Activated naive CD4-positive, alpha-beta T cell treated with anti-CD3 and anti-CD28 coated beads, Interleukin-2, amount 10 ng/mL, durations not matched to agents 7 days and 5 days (primary cell): ENCODE data around the gene RNLS.

Experiments
- CTCF ChIA-PET: fragments of 350-600 bp; sonication (Branson Sonifier 250); formaldehyde crosslinking; loops from one replicate; lab custom pipeline; 2021; ENCODE audit warnings: antibody characterized with exemption; lab: Charles Lee
- DNase-seq: peaks from one replicate; pipeline ENCODE4 v3.0.0-alpha.2; 2020
- H3K27ac Mint-ChIP-seq: one replicate; pipeline ENCODE4 v1.8.0; 2021; ENCODE audit warnings: mild to moderate bottlenecking, moderate library complexity, mixed read lengths
- H3K27me3 Mint-ChIP-seq: one replicate; pipeline ENCODE4 v1.8.0; 2021; ENCODE audit warnings: mild to moderate bottlenecking, mixed read lengths
- H3K36me3 Mint-ChIP-seq: one replicate; pipeline ENCODE4 v1.8.0; 2021; ENCODE audit warnings: mixed read lengths
- H3K4me1 Mint-ChIP-seq: one replicate; pipeline ENCODE4 v1.8.0; 2021; ENCODE audit warnings: mixed read lengths
- H3K4me3 Mint-ChIP-seq: one replicate; pipeline ENCODE4 v1.8.0; 2021; ENCODE audit warnings: mild to moderate bottlenecking, moderate library complexity, mixed read lengths
- H3K9me3 Mint-ChIP-seq: one replicate; pipeline ENCODE4 v1.8.0; 2021; ENCODE audit warnings: mixed read lengths

RNLS gene

DNA sequence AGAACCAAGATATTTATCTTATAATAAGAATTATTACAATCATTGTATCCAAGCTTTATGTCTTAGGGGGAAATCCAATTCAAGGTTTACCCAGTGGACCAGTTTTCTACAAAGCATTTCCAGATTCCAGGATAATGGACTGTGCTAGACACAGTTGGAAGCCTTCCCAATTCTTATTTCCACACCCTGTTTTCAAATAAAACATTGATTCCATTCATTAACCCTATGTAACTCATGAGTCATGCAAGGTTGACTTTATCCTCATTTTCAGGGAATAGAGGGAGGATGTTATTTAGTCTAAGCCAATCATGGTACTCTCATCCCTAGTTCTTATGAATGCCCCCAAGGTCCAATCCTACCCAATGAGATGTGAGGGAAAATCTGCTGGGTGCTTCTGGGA, 145.7 kb downstream of the RNLS start:
- CTCF ChIA-PET: no interaction called here
- no peaks in the 10 kb centered on the region for H3K4me1 Mint-ChIP-seq
- DNase-seq: no peak
- H3K27me3 Mint-ChIP-seq: peaks cover under 1% of the 10 kb centered on the region
- no peak overlapping the region for H3K4me3 Mint-ChIP-seq
- no peaks in the 10 kb centered on the region for H3K36me3 Mint-ChIP-seq
- H3K9me3 Mint-ChIP-seq: no peaks in the 10 kb centered on the region
- H3K27ac Mint-ChIP-seq: no peak overlapping the region

DNA sequence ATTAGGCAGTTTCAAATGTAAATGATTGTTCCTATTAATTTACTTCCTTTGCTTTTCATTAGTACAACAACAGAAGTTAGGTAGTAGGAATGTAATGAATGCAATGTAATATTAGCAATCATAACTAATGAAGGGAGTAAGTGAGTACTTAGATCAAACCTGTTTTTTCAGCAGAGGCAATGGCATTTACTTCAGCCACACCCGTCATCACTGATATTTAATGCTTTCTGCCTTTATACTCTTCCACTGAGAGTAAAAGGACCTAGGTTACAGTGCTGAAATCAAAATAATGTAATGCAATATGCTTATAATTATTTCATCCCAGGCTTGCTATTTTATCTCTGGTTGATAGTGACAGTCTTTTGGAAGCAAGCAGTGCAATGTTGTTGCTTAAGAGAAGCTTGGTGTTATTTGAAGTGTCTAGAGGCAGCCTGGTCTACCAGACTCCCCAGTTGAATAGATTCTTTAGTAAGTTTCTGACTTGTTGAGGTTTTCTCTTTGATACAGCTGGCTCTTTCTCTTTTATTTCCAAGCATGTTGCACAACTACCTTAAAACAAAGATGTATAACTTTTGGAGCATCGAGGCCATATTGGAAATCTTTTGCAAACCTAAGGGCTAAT, 149.4 kb downstream of the RNLS start:
- Mint-ChIP-seq H3K4me3 (no peak overlapping the region), H3K27me3 (no peaks in the 10 kb centered on the region), H3K36me3 (no peaks in the 10 kb centered on the region), H3K27ac (no peak overlapping the region), H3K9me3 (no peaks in the 10 kb centered on the region), H3K4me1 (no peaks in the 10 kb centered on the region)
- DNase-seq: no peak
- CTCF ChIA-PET: no interaction called here

DNA sequence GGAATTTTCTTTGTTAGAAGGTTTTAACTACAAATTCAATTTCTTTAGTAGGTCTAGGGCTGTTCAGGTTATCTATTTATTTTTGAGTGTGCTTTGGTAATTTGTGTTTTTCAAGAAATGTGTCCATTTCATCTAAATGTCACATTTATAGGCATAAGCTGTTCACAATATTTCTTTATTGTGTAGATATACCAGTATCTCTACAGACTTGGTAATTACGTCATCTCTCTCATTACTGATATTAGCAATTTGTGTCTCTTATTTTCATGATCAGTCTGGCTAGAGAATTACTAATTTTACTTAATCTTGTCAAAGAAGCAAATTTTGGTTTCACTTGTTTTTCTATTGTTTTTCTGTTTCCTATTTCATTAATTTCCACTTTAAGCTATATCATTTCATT, 152.0 kb downstream of the RNLS start:
- CTCF ChIA-PET: interaction anchor here (1.0 kb wide), 1 partner anchor 16 kb away, joined by 3 read pairs; no protein-coding TSS in a partner anchor
- no peak overlapping the region for H3K4me3 Mint-ChIP-seq

DNA sequence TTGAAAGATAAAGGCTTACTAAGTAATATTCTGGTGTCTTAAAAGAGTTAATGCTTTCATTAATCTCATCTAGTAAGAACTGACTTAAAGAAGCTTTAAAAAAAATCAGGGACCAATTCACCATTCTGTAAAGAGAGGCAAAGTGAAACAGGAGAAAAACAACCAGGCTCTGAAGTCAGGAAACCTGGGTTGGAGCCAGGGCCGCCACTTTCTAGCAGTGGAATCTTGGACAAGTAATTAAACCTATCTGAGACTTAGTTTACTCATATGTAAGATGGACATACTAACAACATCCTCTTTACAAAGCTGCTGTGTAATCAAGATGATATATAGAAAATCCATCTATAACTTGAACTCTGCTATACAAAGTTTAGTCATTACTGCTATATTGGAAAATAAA, 154.1 kb downstream of the RNLS start:
- Mint-ChIP-seq H3K27ac (no peak overlapping the region), H3K9me3 (no peaks in the 10 kb centered on the region), H3K4me1 (peaks cover 4% of the 10 kb centered on the region), H3K27me3 (no peaks in the 10 kb centered on the region), H3K36me3 (no peaks in the 10 kb centered on the region), H3K4me3 (no peak overlapping the region)
- CTCF ChIA-PET: no interaction called here
- no peak for DNase-seq

More for the DNA sequence above, 152.0 kb downstream of the RNLS start:
- Mint-ChIP-seq H3K36me3 (no peaks in the 10 kb centered on the region), H3K4me1 (peaks cover 4% of the 10 kb centered on the region), H3K27me3 (no peaks in the 10 kb centered on the region), H3K27ac (no peak overlapping the region), H3K9me3 (no peaks in the 10 kb centered on the region)
- no peak for DNase-seq

DNA sequence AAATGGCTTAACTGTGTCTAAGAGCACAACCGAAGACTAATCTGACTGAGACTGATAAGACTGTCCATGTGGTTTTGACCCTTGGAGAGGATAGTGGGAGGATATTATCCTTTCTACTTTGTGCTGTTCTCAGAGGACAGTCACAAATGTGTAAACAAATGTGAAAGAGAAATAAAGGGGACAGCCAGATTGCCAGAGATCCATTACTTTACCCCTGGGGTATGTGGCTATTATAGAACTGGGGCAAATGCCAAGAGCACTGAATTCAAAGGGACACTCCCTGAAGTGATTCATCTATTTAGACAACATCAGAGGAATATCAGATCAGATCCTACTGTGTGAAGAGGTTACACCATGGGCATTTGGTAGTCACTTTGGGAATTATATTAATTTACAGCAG, 154.7 kb downstream of the RNLS start:
- CTCF ChIA-PET: no interaction called here
- no peaks in the 10 kb centered on the region for H3K9me3 Mint-ChIP-seq
- no peaks in the 10 kb centered on the region for H3K36me3 Mint-ChIP-seq
- H3K4me1 Mint-ChIP-seq: peaks cover 4% of the 10 kb centered on the region
- H3K27me3 Mint-ChIP-seq: no peaks in the 10 kb centered on the region
- no peak overlapping the region for H3K27ac Mint-ChIP-seq
- DNase-seq: no peak
- H3K4me3 Mint-ChIP-seq: no peak overlapping the region

DNA sequence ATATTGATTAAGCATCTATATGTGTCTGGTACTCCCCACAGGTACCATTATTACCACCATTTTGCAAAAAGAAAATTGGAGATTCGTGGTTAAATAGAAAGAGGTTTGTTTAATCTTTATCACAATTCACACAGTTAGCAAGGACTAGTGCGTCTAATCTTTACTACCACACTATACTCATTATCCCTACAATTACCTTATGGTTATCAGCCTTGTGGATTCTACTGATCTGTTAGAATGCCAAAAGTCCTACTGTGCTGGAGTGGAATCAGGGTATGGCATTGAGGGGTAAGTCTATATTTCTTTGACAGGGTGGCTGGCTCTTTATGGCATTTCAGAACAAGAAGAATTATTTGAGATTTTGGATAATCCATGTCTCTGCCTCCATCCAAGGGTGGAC, 156.1 kb downstream of the RNLS start:
- Mint-ChIP-seq H3K4me1 (peaks cover 4% of the 10 kb centered on the region), H3K4me3 (no peak overlapping the region), H3K9me3 (no peaks in the 10 kb centered on the region), H3K36me3 (no peaks in the 10 kb centered on the region), H3K27me3 (no peaks in the 10 kb centered on the region), H3K27ac (no peak overlapping the region)
- DNase-seq: no peak
- CTCF ChIA-PET: no interaction called here

DNA sequence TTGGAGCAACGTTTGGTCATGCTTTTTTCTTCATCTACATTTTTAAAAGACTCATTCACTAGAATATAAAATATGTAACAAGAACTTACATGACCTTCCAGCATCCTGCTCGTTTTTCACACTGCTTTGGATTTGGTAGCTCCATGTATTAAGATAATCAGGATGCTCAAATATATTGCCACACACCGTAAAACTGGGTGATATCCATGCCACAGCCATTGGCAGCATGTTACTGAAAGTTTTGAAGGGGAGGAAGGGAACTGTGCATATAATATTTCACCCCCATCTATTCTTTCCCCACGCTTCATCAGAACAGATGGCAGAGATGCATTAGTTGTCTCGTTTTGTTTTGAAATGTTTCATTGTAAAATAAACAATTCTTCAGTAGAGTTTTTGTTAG, 158.2 kb downstream of the RNLS start:
- H3K9me3 Mint-ChIP-seq: no peaks in the 10 kb centered on the region
- H3K4me3 Mint-ChIP-seq: no peak overlapping the region
- no peak overlapping the region for H3K27ac Mint-ChIP-seq
- H3K36me3 Mint-ChIP-seq: no peaks in the 10 kb centered on the region
- no peak for DNase-seq
- peaks cover 4% of the 10 kb centered on the region for H3K4me1 Mint-ChIP-seq
- no peaks in the 10 kb centered on the region for H3K27me3 Mint-ChIP-seq
- CTCF ChIA-PET: no interaction called here

DNA sequence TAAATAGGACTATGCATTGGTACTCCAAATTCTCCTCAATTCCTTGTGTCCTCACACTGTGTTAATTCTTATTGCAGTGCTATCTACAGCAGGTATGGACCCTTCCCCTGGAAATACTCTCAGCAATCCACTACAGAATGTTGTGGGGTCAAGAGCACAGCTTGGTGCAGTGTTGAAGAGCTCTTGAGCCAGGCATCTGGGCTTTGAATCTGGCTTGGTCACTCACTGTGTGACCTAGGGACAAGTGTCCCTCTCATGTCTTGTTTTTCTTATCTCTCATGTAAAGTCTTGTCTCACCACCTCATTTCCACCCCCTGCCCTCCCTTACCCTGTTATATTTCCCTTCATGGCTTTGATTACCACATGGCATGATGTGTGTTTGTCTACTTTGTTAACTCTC, 159.4 kb downstream of the RNLS start:
- Mint-ChIP-seq H3K36me3 (no peaks in the 10 kb centered on the region), H3K4me3 (no peak overlapping the region), H3K4me1 (peaks cover 7% of the 10 kb centered on the region), H3K27ac (no peak overlapping the region), H3K27me3 (no peaks in the 10 kb centered on the region), H3K9me3 (no peaks in the 10 kb centered on the region)
- no peak for DNase-seq
- CTCF ChIA-PET: no interaction called here

DNA sequence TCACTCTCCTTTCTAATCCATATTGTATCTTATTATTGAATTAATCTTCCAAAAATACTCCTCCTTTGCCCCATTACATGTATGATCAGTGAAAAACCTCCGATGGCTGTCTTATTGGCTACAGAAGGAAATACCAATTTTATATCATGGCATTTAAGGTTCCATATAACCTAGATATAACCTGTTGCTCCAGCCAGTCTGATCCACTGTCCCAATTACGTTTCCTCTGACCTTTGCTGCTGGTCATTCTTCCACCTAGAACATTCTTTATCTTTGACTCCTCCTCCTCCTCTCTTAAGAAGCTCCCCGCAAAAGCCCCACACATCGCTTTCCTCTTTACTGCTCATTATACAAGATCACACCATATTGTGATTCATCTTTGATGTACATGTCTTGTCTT, 161.5 kb downstream of the RNLS start:
- no peak for DNase-seq
- CTCF ChIA-PET: no interaction called here
- Mint-ChIP-seq H3K9me3 (no peaks in the 10 kb centered on the region), H3K27ac (no peak overlapping the region), H3K27me3 (no peaks in the 10 kb centered on the region), H3K4me3 (no peak overlapping the region), H3K4me1 (peaks cover 5% of the 10 kb centered on the region), H3K36me3 (no peaks in the 10 kb centered on the region)

DNA sequence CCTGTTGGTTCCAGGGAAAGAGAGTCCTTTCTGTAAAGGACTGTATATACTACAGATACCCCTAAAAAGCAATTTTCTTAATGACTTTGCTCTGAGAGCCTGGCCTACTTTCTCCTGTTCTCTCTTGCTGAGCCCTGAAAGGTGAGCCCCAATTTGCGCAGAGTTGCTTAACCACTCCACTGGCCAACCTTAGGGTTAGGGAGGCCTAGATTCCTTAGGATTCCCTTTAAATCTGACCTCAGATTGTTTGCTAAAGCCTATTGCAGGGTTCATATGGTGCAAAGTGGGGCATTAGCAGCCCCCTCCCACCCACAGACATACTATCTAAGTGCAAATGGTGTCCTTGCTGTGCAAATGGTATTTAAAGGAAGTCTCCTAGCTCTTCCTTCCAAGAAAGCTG, 164.2 kb downstream of the RNLS start:
- peaks cover 3% of the 10 kb centered on the region for H3K4me1 Mint-ChIP-seq
- H3K27me3 Mint-ChIP-seq: no peaks in the 10 kb centered on the region
- CTCF ChIA-PET: no interaction called here
- no peaks in the 10 kb centered on the region for H3K9me3 Mint-ChIP-seq
- no peaks in the 10 kb centered on the region for H3K36me3 Mint-ChIP-seq
- H3K4me3 Mint-ChIP-seq: no peak overlapping the region
- H3K27ac Mint-ChIP-seq: no peak overlapping the region
- no peak for DNase-seq

DNA sequence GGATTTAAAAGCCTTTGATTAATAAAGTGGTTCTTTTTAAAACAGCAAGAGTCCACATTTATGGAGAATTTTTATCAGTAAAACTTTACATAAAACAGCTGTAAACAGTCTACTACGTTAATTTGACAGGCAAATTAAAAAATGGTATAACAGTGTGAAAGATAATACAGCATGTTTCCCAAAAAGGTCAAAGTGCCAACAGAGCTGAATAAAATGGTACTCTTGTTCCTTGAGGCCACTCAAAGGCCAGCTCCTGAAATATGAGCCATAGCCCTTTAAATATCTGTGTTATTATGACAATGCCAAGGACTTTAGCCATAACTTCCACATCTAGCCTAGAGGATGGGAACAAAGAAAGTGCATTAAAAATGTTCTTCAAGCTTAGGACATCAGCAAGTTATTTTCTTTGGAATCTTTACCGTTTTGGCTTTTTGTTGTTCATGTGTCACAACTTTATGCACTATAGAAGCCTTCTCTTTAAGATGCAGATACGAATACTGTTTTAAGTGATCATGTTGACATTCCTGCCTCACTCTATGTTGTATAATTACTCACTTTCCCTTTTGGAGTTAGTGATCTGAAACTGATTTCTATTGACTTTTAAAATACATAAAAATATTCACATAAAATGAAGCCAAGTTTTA, 165.6 kb downstream of the RNLS start:
- H3K4me3 Mint-ChIP-seq: no peak overlapping the region
- H3K27ac Mint-ChIP-seq: no peak overlapping the region
- no peaks in the 10 kb centered on the region for H3K36me3 Mint-ChIP-seq
- H3K27me3 Mint-ChIP-seq: no peaks in the 10 kb centered on the region
- H3K9me3 Mint-ChIP-seq: no peaks in the 10 kb centered on the region
- H3K4me1 Mint-ChIP-seq: peaks cover 3% of the 10 kb centered on the region
- CTCF ChIA-PET: no interaction called here
- DNase-seq: no peak

DNA sequence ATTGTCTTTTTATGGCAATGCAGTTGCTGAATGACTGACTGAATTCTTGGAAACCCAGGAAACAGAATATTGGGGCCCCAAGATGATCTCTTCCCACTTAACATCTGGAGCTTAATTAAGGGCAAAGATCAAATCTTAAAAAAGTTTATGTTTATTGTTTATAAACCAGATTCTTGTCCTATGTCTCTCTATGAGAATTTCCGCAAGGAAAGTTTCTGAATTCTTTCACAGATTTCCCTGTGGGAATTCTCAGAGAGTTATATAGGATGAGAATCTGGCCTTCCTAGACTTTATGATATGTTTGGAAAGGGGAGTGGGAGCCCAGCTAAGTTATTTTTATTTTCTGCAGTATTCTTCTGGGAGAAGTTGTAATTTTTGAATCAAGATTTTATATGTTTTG, 166.3 kb downstream of the RNLS start:
- peaks cover 3% of the 10 kb centered on the region for H3K4me1 Mint-ChIP-seq
- DNase-seq: no peak
- H3K9me3 Mint-ChIP-seq: no peaks in the 10 kb centered on the region
- H3K27ac Mint-ChIP-seq: no peak overlapping the region
- H3K4me3 Mint-ChIP-seq: no peak overlapping the region
- no peaks in the 10 kb centered on the region for H3K36me3 Mint-ChIP-seq
- no peaks in the 10 kb centered on the region for H3K27me3 Mint-ChIP-seq
- CTCF ChIA-PET: no interaction called here

DNA sequence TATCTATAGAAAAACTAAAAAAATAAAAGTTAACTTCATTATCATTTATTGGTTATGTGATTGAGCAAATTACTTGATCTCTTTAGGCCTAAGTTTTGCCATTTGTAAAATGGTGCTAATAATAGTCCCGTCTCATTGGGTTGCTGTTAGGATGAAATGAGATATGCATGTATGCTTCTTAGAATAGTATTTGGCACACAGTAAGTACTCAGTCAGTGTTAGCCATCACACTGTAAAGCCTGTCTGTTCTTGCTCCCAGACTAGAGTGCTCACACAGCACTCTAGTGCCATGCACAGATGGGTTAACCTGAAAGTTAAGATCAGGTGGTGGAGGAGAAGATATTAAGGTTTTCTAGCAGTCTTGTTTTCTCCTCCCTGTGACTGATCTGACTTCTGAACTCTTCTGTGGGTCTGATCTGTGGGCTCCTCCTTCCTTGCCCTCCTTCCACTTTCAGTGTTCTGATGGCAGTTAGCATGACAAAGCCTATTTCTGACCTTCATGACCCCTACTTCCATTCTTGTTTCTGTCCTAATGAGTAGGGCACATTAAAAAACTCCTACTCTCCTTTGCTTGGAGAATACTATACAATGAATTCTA, 167.5 kb downstream of the RNLS start:
- DNase-seq: no peak
- no peak overlapping the region for H3K4me3 Mint-ChIP-seq
- H3K27me3 Mint-ChIP-seq: no peaks in the 10 kb centered on the region
- no peaks in the 10 kb centered on the region for H3K9me3 Mint-ChIP-seq
- CTCF ChIA-PET: interaction anchor here (1.0 kb wide), 1 partner anchor 15 kb away, joined by 3 read pairs; no protein-coding TSS in a partner anchor
- peaks cover 3% of the 10 kb centered on the region for H3K4me1 Mint-ChIP-seq
- no peaks in the 10 kb centered on the region for H3K36me3 Mint-ChIP-seq
- H3K27ac Mint-ChIP-seq: no peak overlapping the region

DNA sequence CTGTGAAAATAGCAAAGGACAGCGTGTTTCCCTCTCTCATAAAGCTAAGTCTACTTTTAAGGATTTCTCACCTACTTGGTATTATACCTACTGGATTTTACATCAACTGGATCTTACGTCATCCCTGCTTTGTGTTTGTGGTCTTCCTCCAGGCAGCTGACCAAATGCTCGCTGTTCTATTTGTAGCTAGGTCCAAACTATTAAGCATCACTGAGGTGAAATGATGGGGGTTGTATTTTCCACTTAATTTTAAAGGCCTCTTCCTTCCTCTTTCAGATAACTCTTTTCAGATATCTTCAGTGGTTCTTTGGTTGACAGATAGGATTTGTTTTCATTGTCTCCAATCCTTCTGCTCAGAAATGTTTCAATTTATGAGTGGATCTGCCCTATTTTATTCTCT, 169.7 kb downstream of the RNLS start:
- Mint-ChIP-seq H3K4me3 (no peak overlapping the region), H3K27ac (no peak overlapping the region), H3K4me1 (no peaks in the 10 kb centered on the region), H3K9me3 (no peaks in the 10 kb centered on the region), H3K36me3 (no peaks in the 10 kb centered on the region), H3K27me3 (no peaks in the 10 kb centered on the region)
- DNase-seq: no peak
- CTCF ChIA-PET: interaction anchor here (0.8 kb wide), 1 partner anchor 9 kb away, joined by 3 read pairs; no protein-coding TSS in a partner anchor

DNA sequence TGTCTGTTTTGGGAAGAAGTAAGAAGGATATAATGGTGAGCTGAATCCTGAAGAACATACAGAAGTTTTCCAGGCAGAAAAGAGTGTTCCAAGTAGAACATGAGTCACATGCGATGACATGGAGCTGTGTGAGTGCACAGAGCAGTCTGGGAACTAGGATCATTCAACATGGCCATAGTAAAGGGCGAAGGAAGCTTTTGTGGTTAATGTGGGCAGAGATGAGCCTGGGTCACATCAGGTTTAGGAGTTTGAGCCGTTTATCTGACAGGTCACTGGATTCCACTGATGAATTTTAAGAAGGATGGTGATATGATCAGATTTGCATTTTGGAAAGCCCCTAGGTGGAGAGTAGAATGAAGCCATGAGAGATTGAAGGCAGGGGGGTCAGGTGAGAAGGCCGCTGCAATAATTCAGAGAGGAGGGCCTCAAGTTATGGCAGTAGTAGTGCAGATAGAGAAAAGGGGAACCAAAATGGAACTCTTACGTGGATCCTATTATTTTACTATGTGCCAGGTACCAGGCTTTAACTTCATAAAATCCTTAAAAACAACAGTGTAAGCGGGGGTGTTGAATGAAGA, 171.3 kb downstream of the RNLS start:
- H3K9me3 Mint-ChIP-seq: no peaks in the 10 kb centered on the region
- H3K36me3 Mint-ChIP-seq: no peaks in the 10 kb centered on the region
- no peak for DNase-seq
- CTCF ChIA-PET: no interaction called here
- H3K4me1 Mint-ChIP-seq: no peaks in the 10 kb centered on the region
- H3K4me3 Mint-ChIP-seq: no peak overlapping the region
- no peaks in the 10 kb centered on the region for H3K27me3 Mint-ChIP-seq
- H3K27ac Mint-ChIP-seq: no peak overlapping the region
